ENCODE measurements around the gene GJA3. TPM values are rescaled to one million over a fixed set of nuclear protein-coding genes. Genes with fewer than 3 reads are reported as not detected.

Gene GJA3
- total and polyA plus RNA-seq, 7 donors: 0.01 to 0.06 TPM; not detected in 5

DNA sequence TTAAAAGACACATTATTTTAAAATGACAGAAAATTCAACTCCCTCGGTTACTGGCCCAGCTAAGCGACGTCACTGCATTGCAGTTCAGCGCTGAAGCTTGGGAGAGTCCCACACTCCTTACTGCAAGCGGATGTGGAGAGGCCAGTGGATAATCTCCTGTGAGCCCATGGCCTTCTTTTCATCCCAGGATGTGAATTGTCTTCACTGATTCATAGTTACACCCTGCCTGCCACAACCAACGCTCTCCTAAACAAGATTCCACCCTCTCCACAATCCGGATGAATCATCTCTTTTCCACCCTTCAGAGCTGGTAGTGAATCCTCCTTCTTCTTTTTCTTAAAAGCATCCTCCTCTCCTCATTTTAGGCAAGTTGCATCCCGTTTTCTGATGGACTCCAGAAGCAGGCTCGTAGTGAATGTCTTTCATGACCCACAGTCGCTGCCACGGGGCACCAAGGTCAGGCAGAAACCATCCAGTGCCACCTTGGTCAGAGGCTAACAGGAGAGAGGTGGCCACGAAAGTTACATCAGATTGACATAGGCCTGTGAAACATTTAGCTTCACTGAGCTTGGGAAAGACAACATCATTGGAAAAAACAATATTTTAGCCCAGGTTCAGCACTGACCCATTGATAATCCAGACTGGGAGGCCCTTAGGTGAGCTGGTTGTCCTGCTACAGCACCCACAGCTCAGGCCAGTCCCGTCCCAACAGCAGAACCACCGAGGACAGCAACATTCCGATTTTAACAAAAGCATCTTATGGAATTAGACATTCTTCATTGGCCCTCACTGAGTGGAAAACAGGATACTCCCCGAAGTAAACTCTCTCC lies 29.8 kb upstream of the GJA3 start:
- Histone ChIP-seq H3K27ac (no peak overlapping the region), H3K36me3 (ENCODE audit: insufficient read depth in 1 of 2, low read depth in 1 of 2) (no peaks in the 10 kb centered on the region), H3K27me3 (ENCODE audit: insufficient read depth in 3 of 3, low read length in 2 of 3) (peaks cover 2 to 62% (median 31%) of the 10 kb centered on the region in 3 donors), H3K9me3 (no peaks in the 10 kb centered on the region), H3K4me1 (peaks cover 26% of the 10 kb centered on the region), H3K4me3 (no peak overlapping the region)
- ATAC-seq: no peak
- no peak for DNase-seq
- TF ChIP-seq, protein P1, sequence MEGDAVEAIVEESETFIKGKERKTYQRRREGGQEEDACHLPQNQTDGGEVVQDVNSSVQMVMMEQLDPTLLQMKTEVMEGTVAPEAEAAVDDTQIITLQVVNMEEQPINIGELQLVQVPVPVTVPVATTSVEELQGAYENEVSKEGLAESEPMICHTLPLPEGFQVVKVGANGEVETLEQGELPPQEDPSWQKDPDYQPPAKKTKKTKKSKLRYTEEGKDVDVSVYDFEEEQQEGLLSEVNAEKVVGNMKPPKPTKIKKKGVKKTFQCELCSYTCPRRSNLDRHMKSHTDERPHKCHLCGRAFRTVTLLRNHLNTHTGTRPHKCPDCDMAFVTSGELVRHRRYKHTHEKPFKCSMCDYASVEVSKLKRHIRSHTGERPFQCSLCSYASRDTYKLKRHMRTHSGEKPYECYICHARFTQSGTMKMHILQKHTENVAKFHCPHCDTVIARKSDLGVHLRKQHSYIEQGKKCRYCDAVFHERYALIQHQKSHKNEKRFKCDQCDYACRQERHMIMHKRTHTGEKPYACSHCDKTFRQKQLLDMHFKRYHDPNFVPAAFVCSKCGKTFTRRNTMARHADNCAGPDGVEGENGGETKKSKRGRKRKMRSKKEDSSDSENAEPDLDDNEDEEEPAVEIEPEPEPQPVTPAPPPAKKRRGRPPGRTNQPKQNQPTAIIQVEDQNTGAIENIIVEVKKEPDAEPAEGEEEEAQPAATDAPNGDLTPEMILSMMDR (IDR thresholded peaks at IDR 0.05): no peak
- intact Hi-C loops (cut with DNase I): no loop called here
- 92 to 93% (median 92%) methylated on average over 16 of the region's 16 CpGs for WGBS, 3 donors

DNA sequence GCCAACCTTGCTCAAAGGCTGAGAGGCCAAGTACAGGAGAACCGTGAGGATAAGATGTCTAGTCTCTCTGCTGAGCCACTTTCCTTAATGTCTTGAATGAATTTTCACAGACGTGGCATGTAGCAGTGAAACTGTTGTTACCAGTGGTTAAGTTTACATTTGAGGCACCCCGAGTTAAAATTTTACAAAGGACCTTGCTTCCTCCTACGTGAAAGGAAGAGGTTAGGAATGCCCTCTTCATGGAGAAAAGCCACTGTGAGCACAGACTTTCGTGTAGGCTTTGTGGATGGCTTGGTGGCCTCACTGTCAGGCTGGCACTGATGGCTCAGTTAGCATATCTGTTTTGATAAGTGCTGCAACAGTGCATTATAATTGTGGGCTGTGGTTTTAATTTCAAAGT lies 29.2 kb upstream of the GJA3 start:
- intact Hi-C loops (cut with DNase I): no loop called here
- Histone ChIP-seq H3K36me3 (ENCODE audit: insufficient read depth in 1 of 2, low read depth in 1 of 2) (no peaks in the 10 kb centered on the region), H3K27ac (no peak overlapping the region), H3K27me3 (ENCODE audit: insufficient read depth in 3 of 3, low read length in 2 of 3) (peaks cover 2 to 56% (median 31%) of the 10 kb centered on the region in 3 donors), H3K4me1 (peaks cover 26% of the 10 kb centered on the region), H3K4me3 (no peak overlapping the region), H3K9me3 (no peaks in the 10 kb centered on the region)
- 80 to 85% (median 83%) methylated on average over 5 of the region's 5 CpGs for WGBS, 3 donors
- ATAC-seq: no peak
- TF ChIP-seq, protein P1 (IDR thresholded peaks at IDR 0.05): no peak
- DNase-seq: no peak

DNA sequence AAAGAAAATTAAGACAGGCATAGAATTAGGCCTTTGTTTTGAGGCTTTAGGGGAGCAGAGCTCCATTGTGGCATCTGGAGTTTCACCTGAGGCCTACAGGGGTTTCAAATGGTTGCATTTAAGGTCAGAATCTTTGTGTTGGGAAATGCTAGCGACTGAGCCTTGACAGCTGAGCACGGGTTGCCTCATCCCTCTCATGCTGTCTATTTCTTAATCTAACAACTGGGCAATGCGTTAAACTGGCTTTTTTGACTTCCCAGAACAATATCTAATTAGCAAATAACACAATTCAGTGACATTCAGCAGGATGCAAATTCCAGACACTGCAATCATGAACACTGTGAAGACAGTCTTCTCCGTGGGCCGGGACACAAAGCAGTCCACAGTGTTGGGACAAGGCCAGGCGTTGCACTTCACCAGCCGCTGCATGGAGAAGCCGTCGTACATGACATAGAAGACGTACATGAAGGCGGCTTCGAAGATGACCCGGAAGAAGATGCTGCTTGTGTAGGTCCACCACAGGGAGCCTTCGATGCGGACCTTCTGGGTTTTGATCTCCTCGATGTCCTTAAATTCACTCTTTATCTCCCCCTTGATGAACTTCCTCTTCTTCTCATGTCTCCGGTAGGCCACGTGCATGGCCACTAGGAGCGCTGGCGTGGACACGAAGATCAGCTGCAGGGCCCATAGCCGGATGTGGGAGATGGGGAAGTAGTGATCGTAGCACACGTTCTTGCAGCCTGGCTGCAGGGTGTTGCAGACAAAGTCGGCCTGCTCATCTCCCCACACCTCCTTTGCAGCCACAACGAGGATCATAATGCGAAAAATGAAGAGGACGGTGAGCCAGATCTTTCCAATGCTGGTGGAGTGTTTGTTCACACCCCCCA lies 28.1 kb upstream of the GJA3 start:
- H3K9me3 ChIP-seq: no peaks in the 10 kb centered on the region
- H3K27ac ChIP-seq: no peak overlapping the region
- peaks cover 2 to 45% (median 23%) of the 10 kb centered on the region in 3 donors for H3K27me3 ChIP-seq (ENCODE audit: insufficient read depth in 3 of 3, low read length in 2 of 3)
- ATAC-seq (no peak), DNase-seq (no peak)
- 84 to 89% (median 85%) methylated on average over 28 of the region's 28 CpGs for WGBS, 3 donors
- TF ChIP-seq, protein P1 (IDR thresholded peaks at IDR 0.05): no peak
- H3K4me3 ChIP-seq: no peak overlapping the region
- no peaks in the 10 kb centered on the region for H3K36me3 ChIP-seq (ENCODE audit: insufficient read depth in 1 of 2, low read depth in 1 of 2)
- intact Hi-C loops (cut with DNase I): no loop called here
- H3K4me1 ChIP-seq: peaks cover 21% of the 10 kb centered on the region

- Histone ChIP-seq H3K27me3 (ENCODE audit: insufficient read depth in 3 of 3, low read length in 2 of 3) (peaks cover 0 to 23% (median 4%) of the 10 kb centered on the region in 3 donors), H3K4me3 (no peak overlapping the region), H3K27ac (no peak overlapping the region), H3K36me3 (ENCODE audit: insufficient read depth in 1 of 2, low read depth in 1 of 2) (no peaks in the 10 kb centered on the region), H3K9me3 (no peaks in the 10 kb centered on the region), H3K4me1 (peaks cover 1% of the 10 kb centered on the region)
- no peak for DNase-seq
- TF ChIP-seq, protein P1 (IDR thresholded peaks at IDR 0.05): no peak
- intact Hi-C loops (cut with DNase I): no loop called here
- ATAC-seq: no peak
- 67 to 78% (median 68%) methylated on average over 6 of the region's 6 CpGs for WGBS, 3 donors
These were observed 25.9 kb upstream of the GJA3 start for GRCh38 chr13:20186771-20187170.

All from psoas muscle (tissue), 8 donors.